ENCODE results near the gene CITED1. TPM values are rescaled to one million over a fixed set of nuclear protein-coding genes. Genes with fewer than 3 reads are reported as not detected.

Gene CITED1, protein sequence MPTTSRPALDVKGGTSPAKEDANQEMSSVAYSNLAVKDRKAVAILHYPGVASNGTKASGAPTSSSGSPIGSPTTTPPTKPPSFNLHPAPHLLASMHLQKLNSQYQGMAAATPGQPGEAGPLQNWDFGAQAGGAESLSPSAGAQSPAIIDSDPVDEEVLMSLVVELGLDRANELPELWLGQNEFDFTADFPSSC
- total RNA-seq: not detected in 2 replicates

- Histone ChIP-seq H3K4me2 (ENCODE audit: insufficient read depth, low read length) (peak within 1 kb of the TSS; percentile 59), H3K27me3 (ENCODE audit: insufficient read depth, low read length) (peaks cover 93% of the 10 kb centered on the region), H3K4me1 (ENCODE audit: insufficient read depth, low read length) (peaks cover 9% of the 10 kb centered on the region), H3K4me3 (ENCODE audit: insufficient read depth, low read length) (peak within 1 kb of the TSS; percentile 68), H3K27ac (ENCODE audit: low read depth, low read length) (no peak within 1 kb of the TSS), H3K9me3 (ENCODE audit: low read depth, low read length) (no peaks in the 10 kb centered on the region), H4K20me1 (ENCODE audit: insufficient read depth, low read length) (peaks cover 2% of the 10 kb centered on the region), H3K79me2 (ENCODE audit: insufficient read depth, low read length) (no peaks in the 10 kb centered on the region), H3K36me3 (ENCODE audit: insufficient read depth, low read length) (no peaks in the 10 kb centered on the region), H2AFZ (ENCODE audit: low read length) (peak within 1 kb of the TSS; percentile 72)
- DNase-seq (ENCODE audit: insufficient read length, low spot score, missing footprints): peak; percentile 78
- TF ChIP-seq, protein P1, sequence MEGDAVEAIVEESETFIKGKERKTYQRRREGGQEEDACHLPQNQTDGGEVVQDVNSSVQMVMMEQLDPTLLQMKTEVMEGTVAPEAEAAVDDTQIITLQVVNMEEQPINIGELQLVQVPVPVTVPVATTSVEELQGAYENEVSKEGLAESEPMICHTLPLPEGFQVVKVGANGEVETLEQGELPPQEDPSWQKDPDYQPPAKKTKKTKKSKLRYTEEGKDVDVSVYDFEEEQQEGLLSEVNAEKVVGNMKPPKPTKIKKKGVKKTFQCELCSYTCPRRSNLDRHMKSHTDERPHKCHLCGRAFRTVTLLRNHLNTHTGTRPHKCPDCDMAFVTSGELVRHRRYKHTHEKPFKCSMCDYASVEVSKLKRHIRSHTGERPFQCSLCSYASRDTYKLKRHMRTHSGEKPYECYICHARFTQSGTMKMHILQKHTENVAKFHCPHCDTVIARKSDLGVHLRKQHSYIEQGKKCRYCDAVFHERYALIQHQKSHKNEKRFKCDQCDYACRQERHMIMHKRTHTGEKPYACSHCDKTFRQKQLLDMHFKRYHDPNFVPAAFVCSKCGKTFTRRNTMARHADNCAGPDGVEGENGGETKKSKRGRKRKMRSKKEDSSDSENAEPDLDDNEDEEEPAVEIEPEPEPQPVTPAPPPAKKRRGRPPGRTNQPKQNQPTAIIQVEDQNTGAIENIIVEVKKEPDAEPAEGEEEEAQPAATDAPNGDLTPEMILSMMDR (IDR thresholded peaks at IDR 0.05; ENCODE audit: extremely low read depth, low read depth, low read length): no peak
Observed at GRCh38 chrX:72305286-72306084, at the start of gene CITED1. TSS of gene CITED1 (minus strand) at chrX:72305914. CDS start at chrX:72302869, 3,045 bp downstream.

DNA sequence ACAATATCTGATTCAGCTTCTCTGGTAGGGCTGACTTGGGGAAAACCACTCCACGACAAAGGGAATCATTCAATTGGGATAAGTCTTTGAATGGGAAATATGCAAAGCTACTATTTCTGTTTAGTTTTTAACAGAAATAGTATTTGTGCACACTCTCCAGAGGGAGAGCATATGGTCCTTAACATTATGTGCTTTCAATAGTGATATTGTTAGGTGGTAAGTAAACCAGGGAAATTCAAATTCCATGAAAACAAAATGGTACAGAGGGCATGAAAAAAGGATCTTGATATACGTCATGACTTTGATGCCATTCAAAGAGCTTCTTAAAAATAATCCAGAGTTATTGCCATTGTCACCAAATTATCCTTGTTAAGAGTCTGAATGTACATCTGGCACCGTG lies 47.1 kb upstream of the CITED1 start:
- no peak overlapping the region for H3K4me3 ChIP-seq (ENCODE audit: insufficient read depth, low read length)
- no peak overlapping the region for H3K27ac ChIP-seq (ENCODE audit: low read depth, low read length)

GRCh38 chrX:72351606-72352334 lies 46.1 kb upstream of the CITED1 start:
- H3K27ac ChIP-seq (ENCODE audit: low read depth, low read length): no peak overlapping the region
- H2AFZ ChIP-seq (ENCODE audit: low read length): no peak overlapping the region
- no peaks in the 10 kb centered on the region for H3K9me3 ChIP-seq (ENCODE audit: low read depth, low read length)
- no peaks in the 10 kb centered on the region for H3K79me2 ChIP-seq (ENCODE audit: insufficient read depth, low read length)
- H3K27me3 ChIP-seq (ENCODE audit: insufficient read depth, low read length): peaks cover 20% of the 10 kb centered on the region
- TF ChIP-seq, protein P1 (IDR thresholded peaks at IDR 0.05; ENCODE audit: extremely low read depth, low read depth, low read length): no peak
- H3K4me2 ChIP-seq (ENCODE audit: insufficient read depth, low read length): no peak overlapping the region
- H3K4me3 ChIP-seq (ENCODE audit: insufficient read depth, low read length): no peak overlapping the region
- H4K20me1 ChIP-seq (ENCODE audit: insufficient read depth, low read length): peaks cover 2% of the 10 kb centered on the region
- DNase-seq (ENCODE audit: insufficient read length, low spot score, missing footprints): no peak
- H3K36me3 ChIP-seq (ENCODE audit: insufficient read depth, low read length): no peaks in the 10 kb centered on the region
- peaks cover 7% of the 10 kb centered on the region for H3K4me1 ChIP-seq (ENCODE audit: insufficient read depth, low read length)

More for the DNA sequence above, 47.1 kb upstream of the CITED1 start:
- no peak for DNase-seq (ENCODE audit: insufficient read length, low spot score, missing footprints)
- TF ChIP-seq, protein P1 (IDR thresholded peaks at IDR 0.05; ENCODE audit: extremely low read depth, low read depth, low read length): no peak
- Histone ChIP-seq H2AFZ (ENCODE audit: low read length) (no peak overlapping the region), H3K9me3 (ENCODE audit: low read depth, low read length) (no peaks in the 10 kb centered on the region), H4K20me1 (ENCODE audit: insufficient read depth, low read length) (peaks cover 2% of the 10 kb centered on the region), H3K4me1 (ENCODE audit: insufficient read depth, low read length) (peaks cover 7% of the 10 kb centered on the region), H3K79me2 (ENCODE audit: insufficient read depth, low read length) (no peaks in the 10 kb centered on the region), H3K36me3 (ENCODE audit: insufficient read depth, low read length) (no peaks in the 10 kb centered on the region), H3K4me2 (ENCODE audit: insufficient read depth, low read length) (no peak overlapping the region), H3K27me3 (ENCODE audit: insufficient read depth, low read length) (peaks cover 24% of the 10 kb centered on the region)

All from osteoblast (primary cell).